Sigmoid colon (tissue), 7 donors: Measurements from ENCODE around the gene COL5A1. TPM values are rescaled to one million over a fixed set of nuclear protein-coding genes. Genes with fewer than 3 reads are reported as not detected.

Experiments
- DNase-seq: peaks from one replicate; pipeline ENCODE4 v3.0.0-alpha.2; 2019
- H3K27ac ChIP-seq, 4 donors: fragments of 200-600 bp; sonication (generic); one replicate each; pipeline ENCODE4 v1.5.1; 2016 to 2019; ENCODE audit warnings: mild to moderate bottlenecking in 1 of 4
- H3K27me3 ChIP-seq, 3 donors: fragments of 200-600 bp; sonication (generic); one replicate each; pipeline ENCODE4 v1.5.1; 2019; ENCODE audit warnings: mild to moderate bottlenecking in 1 of 3
- H3K36me3 ChIP-seq, 4 donors: fragments of 200-600 bp; sonication (generic); one replicate each; pipeline ENCODE4 v1.5.1; 2016 to 2019
- H3K4me1 ChIP-seq, 4 donors: fragments of 200-600 bp; sonication (generic); one replicate each; pipeline ENCODE4 v1.5.1; 2017 to 2019
- H3K4me3 ChIP-seq, 4 donors: fragments of 200-600 bp; sonication (generic); one replicate each; pipeline ENCODE4 v1.5.1; 2017 to 2019; ENCODE audit warnings: mild to moderate bottlenecking in 2 of 4, moderate library complexity in 1 of 4
- H3K9me3 ChIP-seq, 4 donors: fragments of 200-600 bp in 3 of 4; sonication (generic) in 3 of 4; one replicate each; pipeline versions ENCODE4 v1.5.1 to v1.6.1; 2013 to 2019
- EP300 ChIP-seq, 4 donors: sonication (generic); formaldehyde crosslinking; IDR thresholded peaks; one replicate each; pipeline ENCODE4 v1.6.1; 2017; ENCODE audit warnings: antibody characterized with exemption in 4 of 4
- POLR2A ChIP-seq, 2 donors: fragments of 450-650 bp; IDR thresholded peaks; one replicate each; pipeline ENCODE4 v1.6.1; 2016; ENCODE audit warnings: antibody characterized with exemption in 2 of 2, mild to moderate bottlenecking in 2 of 2, moderate library complexity in 2 of 2
- POLR2AphosphoS5 ChIP-seq, 4 donors: sonication (generic); formaldehyde crosslinking; IDR thresholded peaks; one replicate each; pipeline ENCODE4 v1.6.1; 2017; ENCODE audit warnings: antibody characterized with exemption in 4 of 4
- WGBS, 2 donors: extraction: QIAGEN DNeasy Blood & Tissue Kit; methylation state at CpG; one replicate each; pipeline ENCODE4 v1.1.7; 2013; 5-methylcytosine and 5-hydroxymethylcytosine counted together
- intact Hi-C: fragments of 100-400 bp; cut with DNase I; formaldehyde crosslinking; loops from one replicate; pipeline ENCODE4 v1.15.1; 2023
- polyA plus RNA-seq, 3 donors: library from polyadenylated mRNA; stranded (reverse); fragments of 200-250 nt; gene quantifications; one replicate each; pipeline ENCODE4 v1.2.3, GENCODE V29; 2013
- total RNA-seq, 4 donors: library from RNA; depleted of rRNA; stranded (reverse); fragments of >200 nt; gene quantifications; one replicate each; pipeline ENCODE4 v1.1.0, GENCODE V29; 2016
- TF ChIP-seq, protein P1 (sequence below), 4 experiments: fragments of 450-650 bp in 3 of 4; fragments of 200-600 bp in 1 of 4; IDR thresholded peaks; one replicate each; pipeline ENCODE4 v1.5.1; 2016 to 2019; ENCODE audit warnings: antibody characterized with exemption in 4 of 4, mild to moderate bottlenecking in 3 of 4, moderate library complexity in 2 of 4
- donor health status: healthy with polysubstance abuse.
- donor health status: Bipolar disorder and iron deficiency.
- donor health status: healthy.

The COL5A1 gene
- total and polyA plus RNA-seq, 7 donors, result 4.2 to 168 (median 24.2) TPM

DNA sequence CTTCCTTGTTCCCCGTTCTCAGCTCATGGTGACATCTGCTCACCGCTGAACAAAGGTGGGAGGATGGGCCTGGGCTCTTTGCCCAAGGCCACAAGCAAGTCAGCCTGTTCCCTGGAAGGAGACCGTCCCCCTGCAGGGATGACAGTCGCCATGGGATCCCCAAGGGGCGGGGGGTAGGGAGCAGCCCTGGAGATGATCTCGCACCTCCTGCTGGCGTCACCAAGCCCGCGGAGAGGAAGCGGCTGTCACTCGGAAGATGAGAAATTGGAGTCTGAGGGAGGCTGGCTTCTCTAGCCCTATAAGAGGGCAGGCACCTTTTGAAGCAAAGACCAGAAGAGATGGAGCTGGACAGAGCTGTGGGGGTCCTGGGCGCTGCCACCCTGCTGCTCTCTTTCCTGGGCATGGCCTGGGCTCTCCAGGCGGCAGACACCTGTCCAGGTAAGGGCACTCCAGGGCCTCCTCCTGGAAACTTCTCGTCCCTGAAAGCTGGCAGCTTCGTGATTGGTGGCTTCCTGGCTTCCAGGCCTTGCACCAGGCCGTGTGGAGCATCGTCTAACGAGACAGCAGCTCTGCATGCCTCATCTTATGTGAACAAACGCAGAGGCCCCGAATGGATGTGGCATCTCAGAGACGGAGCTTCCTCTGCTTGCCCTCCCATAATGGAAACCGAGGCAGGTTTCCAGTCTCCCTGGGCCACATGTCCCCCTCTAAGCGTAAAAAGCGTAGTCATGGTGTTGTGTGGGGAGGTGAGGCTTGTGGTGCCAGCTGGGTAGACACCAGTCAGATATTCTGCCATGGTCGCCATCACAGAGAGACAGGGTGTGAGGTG lies 239.1 kb downstream of the COL5A1 start, which contains the start of gene FCN2:
Gene FCN2 (plus strand): TSS at position 327 of the 829 bp plus-strand sequence. CDS start 12 bp downstream, at position 339.
- DNase-seq, result no peak
- peaks cover 0 to 6% (median 0%) of the 10 kb centered on the region in 3 donors for H3K27me3 ChIP-seq
- intact Hi-C loops, result no loop called here
- no peak within 1 kb of the TSS for H3K4me3 ChIP-seq
- no peaks in the 10 kb centered on the region for H3K36me3 ChIP-seq
- no peak for TF ChIP-seq EP300 (IDR thresholded peaks at IDR 0.05)
- TF ChIP-seq, protein P1, sequence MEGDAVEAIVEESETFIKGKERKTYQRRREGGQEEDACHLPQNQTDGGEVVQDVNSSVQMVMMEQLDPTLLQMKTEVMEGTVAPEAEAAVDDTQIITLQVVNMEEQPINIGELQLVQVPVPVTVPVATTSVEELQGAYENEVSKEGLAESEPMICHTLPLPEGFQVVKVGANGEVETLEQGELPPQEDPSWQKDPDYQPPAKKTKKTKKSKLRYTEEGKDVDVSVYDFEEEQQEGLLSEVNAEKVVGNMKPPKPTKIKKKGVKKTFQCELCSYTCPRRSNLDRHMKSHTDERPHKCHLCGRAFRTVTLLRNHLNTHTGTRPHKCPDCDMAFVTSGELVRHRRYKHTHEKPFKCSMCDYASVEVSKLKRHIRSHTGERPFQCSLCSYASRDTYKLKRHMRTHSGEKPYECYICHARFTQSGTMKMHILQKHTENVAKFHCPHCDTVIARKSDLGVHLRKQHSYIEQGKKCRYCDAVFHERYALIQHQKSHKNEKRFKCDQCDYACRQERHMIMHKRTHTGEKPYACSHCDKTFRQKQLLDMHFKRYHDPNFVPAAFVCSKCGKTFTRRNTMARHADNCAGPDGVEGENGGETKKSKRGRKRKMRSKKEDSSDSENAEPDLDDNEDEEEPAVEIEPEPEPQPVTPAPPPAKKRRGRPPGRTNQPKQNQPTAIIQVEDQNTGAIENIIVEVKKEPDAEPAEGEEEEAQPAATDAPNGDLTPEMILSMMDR (IDR thresholded peaks at IDR 0.05), result no peak
- no peak for TF ChIP-seq POLR2AphosphoS5 (IDR thresholded peaks at IDR 0.05)
- TF ChIP-seq POLR2A (IDR thresholded peaks at IDR 0.05), result no peak
- no peaks in the 10 kb centered on the region for H3K4me1 ChIP-seq
- no peak within 1 kb of the TSS for H3K27ac ChIP-seq
- no peaks in the 10 kb centered on the region for H3K9me3 ChIP-seq
- 70 to 77% methylated on average over 25 of the region's 25 CpGs for WGBS, 2 donors

DNA sequence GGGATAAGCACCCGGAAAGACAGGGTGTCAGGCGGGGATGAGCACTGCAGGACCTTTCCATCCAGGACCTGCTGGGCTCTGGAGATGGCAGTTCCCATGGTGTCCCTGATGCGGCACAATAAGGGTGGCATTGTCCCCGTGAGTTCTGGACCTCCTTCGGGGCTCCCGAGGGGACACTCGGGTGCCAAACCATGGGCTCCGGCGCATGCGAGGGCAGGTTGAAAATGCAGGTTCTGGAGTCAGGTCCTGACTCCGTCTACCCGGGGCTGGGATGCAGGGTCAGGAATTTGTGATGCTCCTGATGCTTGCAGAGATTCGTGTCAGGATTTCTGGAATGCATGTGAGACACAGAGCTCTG lies 239.7 kb downstream of the COL5A1 start:
- no peak for TF ChIP-seq POLR2AphosphoS5 (IDR thresholded peaks at IDR 0.05)
- intact Hi-C loops, result no loop called here
- Histone ChIP-seq H3K27me3 (peaks cover 0 to 6% (median 0%) of the 10 kb centered on the region in 3 donors), H3K9me3 (no peaks in the 10 kb centered on the region), H3K4me3 (no peak overlapping the region), H3K36me3 (no peaks in the 10 kb centered on the region), H3K27ac (no peak overlapping the region), H3K4me1 (no peaks in the 10 kb centered on the region)
- no peak for DNase-seq
- 89 to 92% methylated on average over 13 of the region's 13 CpGs for WGBS, 2 donors

DNA sequence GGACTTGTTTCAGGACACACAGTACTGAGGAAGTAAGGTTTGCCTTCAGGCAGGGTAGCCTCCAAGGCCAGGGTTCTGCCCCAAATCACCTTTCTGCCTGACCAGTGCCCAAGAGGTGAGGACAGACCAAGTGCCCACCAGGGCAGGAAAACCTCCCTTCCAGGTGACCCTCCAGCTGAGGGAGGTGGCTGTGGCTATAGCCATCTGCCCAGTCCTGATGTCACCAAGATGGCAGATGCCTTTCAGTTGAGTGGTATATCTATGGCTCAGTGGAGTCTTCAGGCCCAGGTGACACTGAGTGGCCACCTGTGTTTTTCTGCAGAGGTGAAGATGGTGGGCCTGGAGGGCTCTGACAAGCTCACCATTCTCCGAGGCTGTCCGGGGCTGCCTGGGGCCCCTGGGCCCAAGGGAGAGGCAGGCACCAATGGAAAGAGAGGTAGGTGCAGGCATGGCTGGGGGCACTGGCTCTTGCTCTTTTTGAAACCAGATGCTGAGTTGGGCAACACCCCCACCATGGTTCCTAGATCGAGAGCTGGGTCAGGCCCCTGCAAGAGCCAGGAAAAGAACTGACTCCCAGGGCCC lies 240.7 kb downstream of the COL5A1 start:
- Histone ChIP-seq H3K36me3 (no peaks in the 10 kb centered on the region), H3K4me1 (no peaks in the 10 kb centered on the region), H3K27me3 (peaks cover 0 to 6% (median 0%) of the 10 kb centered on the region in 3 donors), H3K9me3 (no peaks in the 10 kb centered on the region), H3K27ac (no peak overlapping the region), H3K4me3 (no peak overlapping the region)
- TF ChIP-seq POLR2A (IDR thresholded peaks at IDR 0.05) (no peak), EP300 (IDR thresholded peaks at IDR 0.05) (no peak), POLR2AphosphoS5 (IDR thresholded peaks at IDR 0.05) (no peak)
- TF ChIP-seq, protein P1 (IDR thresholded peaks at IDR 0.05), result no peak
- no peak for DNase-seq
- WGBS, 2 donors, result 66 to 88% methylated on average over 3 of the region's 3 CpGs
- intact Hi-C loops, result no loop called here

DNA sequence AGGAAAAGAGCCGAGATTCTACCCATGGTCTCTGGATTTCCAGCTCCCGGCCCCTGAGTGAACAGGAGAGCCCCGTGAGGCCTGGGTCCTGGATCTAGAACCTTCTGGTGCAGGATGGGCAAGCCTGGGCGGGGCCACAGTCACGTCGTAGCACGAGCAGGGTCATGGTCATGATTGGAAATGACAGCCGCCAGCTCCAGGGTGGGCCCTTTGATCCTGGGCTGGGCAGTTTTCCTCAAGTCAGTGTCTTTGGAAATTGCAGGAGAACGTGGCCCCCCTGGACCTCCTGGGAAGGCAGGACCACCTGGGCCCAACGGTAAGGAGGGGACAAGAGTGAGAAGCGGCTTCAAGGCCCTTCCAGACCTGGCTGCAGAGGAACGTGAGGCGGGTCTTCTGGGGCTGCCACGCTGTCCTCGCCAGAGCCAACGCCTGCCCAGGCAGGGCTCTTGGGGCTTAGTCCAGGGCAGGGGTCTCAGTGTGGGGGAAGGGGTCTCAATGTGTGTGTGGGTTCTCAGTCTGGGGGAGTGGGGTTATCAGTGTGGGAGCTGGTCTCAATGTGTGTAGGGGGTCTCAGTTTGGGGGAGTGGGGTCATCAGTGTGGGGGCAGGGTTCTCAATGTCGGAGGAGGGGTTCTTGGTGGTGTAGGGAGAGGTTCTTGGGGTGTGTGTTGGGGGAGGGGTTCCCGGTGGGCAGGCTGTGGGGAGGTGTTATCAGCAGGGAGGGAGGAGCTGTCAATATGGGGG lies 241.6 kb downstream of the COL5A1 start:
- Histone ChIP-seq H3K27ac (no peak overlapping the region), H3K36me3 (no peaks in the 10 kb centered on the region), H3K9me3 (no peaks in the 10 kb centered on the region), H3K4me1 (no peaks in the 10 kb centered on the region), H3K4me3 (no peak overlapping the region), H3K27me3 (peaks cover 0 to 3% (median 0%) of the 10 kb centered on the region in 3 donors)
- intact Hi-C loops, result no loop called here
- no peak for TF ChIP-seq POLR2A (IDR thresholded peaks at IDR 0.05)
- TF ChIP-seq, protein P1 (IDR thresholded peaks at IDR 0.05), result no peak
- no peak for TF ChIP-seq POLR2AphosphoS5 (IDR thresholded peaks at IDR 0.05)
- TF ChIP-seq EP300 (IDR thresholded peaks at IDR 0.05), result no peak
- 75 to 90% methylated on average over 18 of the region's 18 CpGs for WGBS, 2 donors
- no peak for DNase-seq

DNA sequence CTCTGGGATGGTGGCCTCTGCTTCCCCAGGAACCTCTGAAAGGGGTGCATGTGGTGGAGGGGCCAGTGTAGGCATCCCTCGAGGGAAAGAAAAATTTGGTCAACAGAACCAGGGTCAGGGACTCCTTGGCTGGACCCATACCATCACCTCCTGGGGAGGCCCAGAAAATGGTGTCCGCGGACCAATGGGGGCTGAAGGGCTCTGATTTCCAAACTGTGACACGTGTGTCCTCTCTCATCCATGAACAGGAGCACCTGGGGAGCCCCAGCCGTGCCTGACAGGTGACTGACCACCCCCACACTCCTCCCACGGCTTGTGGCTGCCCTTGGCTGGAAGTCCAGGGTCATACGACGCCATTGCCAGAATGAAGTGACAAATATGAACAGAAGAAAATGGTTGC lies 242.9 kb downstream of the COL5A1 start:
- Histone ChIP-seq H3K4me1 (no peaks in the 10 kb centered on the region), H3K4me3 (no peak overlapping the region), H3K27ac (no peak overlapping the region), H3K9me3 (no peaks in the 10 kb centered on the region), H3K27me3 (no peaks in the 10 kb centered on the region), H3K36me3 (no peaks in the 10 kb centered on the region)
- TF ChIP-seq POLR2AphosphoS5 (IDR thresholded peaks at IDR 0.05), result no peak
- TF ChIP-seq POLR2A (IDR thresholded peaks at IDR 0.05), result no peak
- TF ChIP-seq EP300 (IDR thresholded peaks at IDR 0.05), result no peak
- TF ChIP-seq, protein P1 (IDR thresholded peaks at IDR 0.05), result no peak
- whole genome bisulfite sequencing, 2 donors, result 73 to 87% methylated on average over 8 of the region's 8 CpGs
- intact Hi-C loops, result no loop called here
- DNase-seq, result no peak
